Activated naive CD4-positive, alpha-beta T cell (primary cell): Measurements from ENCODE around the gene SLC49A3.
"Not testable (repeated sequence)": the region's sequence is repeated elsewhere in the genome, so short reads cannot be mapped to it uniquely, and the experiment has no call there.

ENCODE experiments used
- DNase-seq, 4 experiments: peaks; one replicate each; lab custom pipeline; 2025; lab: John Stamatoyannopoulos, UW

The SLC49A3 gene

DNA sequence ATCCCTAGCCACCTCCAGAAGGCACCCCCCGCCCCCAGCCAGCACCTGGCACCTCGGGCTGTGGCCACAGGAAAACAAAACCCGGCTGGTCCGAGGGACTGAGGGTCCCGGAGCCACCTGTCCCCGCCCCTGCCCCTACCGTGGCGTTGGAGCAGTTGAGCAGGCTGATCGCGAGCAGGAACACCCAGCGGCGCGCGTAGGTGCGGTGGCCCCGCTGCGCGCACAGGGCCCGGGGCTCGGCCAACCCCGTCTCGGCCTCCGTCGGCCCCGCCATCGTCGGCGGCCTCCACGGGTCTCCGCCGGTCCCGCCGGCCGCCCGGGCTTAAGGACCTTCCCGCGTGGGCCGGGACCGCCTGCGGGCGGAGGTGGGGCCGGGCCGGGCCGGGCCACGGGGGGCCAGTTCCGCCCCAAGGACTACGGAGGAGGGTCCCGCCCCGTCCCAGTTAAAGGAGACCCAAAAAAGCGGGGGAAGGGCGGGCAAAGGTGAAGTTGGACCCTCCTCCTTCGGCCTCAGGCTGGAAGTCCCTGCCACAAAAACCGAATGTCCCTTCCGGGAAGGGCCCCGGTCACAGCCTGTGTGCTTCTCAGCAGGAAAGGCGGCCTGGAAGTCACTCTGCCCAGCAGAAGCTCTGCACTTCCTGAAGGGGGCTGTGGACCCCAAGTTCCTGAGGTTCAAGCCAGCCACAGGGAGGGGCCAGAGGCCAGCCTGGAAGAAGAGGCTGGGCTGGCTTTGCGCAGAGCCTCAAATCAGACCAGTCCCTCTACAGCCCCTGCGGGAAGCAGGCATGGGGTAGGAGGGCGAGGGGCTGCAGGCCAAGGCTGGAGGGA is at the start of gene SLC49A3:
Gene SLC49A3 (minus strand): TSS at position 298 of the 828 bp plus-strand sequence. CDS start 24 bp downstream, at position 274.
- no peak for DNase-seq

DNA sequence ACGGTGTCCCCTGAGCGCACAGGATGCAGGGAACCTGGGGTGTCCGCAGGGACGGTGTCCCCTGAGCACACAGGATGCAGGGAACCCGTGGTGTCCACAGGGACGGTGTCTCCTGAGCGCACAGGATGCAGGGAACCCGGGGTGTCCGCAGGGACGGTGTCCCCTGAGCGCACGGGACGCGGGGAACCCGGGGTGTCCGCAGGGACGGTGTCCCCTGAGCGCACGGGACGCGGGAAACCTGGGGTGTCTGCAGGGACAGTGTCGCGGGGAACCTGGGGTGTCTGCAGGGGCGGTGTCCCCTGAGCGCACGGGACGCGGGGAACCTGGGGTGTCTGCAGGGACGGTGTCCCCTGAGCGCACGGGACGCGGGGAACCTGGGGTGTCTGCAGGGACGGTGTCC is 47.6 kb upstream of the SLC49A3 start:
- DNase-seq, result not testable (repeated sequence)

- DNase-seq, result no peak
Measured at GRCh38 chr4:735583-735982, 46.6 kb upstream of the SLC49A3 start.

DNA sequence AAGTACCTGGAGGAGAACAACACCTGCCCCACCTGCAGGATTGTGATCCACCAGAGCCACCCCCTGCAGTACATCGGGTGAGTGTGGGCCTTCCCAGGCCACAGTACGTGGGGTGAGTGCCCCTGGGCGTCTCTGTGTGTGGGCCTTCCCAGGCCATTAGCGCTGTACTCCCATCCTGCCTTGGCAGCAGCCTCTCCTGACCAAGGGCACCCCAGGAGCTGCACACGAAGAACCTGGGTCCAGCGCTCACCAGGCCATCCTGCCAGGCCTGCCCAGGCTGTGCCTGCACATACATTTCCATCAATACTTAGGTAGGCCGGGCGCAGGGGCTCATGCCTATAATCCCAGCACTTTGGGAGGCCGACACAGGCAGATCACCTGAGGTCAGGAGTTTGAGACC is 46.0 kb upstream of the SLC49A3 start:
- DNase-seq, result no peak

- no peak for DNase-seq
Measured at GRCh38 chr4:734075-734474, 45.1 kb upstream of the SLC49A3 start.

- DNase-seq, result no peak
Measured at GRCh38 chr4:733631-733980, 44.7 kb upstream of the SLC49A3 start.

GRCh38 chr4:732911-733630 is 44.1 kb upstream of the SLC49A3 start:
- DNase-seq, result no peak

DNA sequence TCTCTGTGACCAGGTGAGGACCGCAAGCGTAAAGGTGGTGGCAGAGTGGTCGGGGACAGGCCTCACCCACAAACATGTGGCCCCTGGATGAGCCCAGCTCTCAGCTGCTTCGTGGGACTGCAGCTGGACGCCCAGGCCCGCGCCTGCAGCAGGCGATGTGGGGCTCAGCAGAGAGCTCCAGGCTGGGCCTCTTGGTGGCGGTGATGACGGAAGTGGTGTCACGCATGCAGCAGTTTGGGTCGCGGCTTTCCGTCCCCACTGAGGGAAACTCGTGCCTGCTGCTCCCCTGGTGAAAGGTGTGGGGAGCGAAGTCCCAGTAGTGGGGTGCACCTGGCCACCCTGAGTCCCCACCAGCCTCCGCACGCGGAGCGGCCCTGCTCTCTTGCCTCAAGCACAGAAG is 43.5 kb upstream of the SLC49A3 start:
- DNase-seq, result no peak

DNA sequence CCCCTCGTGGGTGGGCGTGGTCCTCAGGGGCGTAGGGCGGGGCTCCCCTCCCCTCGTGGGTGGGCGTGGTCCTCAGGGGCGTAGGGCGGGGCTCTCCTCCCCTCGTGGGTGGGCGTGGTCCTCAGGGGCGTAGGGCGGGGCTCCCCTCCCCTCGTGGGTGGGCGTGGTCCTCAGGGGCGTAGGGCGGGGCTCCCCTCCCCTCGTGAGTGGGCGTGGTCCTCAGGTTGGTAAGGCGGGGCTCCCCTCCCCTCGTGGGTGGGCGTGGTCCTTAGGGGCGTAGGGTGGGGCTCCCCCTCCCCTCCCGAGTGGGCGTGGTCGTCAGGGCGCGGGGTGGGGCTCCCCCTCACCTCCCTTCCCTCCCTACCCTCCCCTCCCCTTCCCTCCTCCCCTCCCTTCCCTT is 43.0 kb upstream of the SLC49A3 start:
- not testable (repeated sequence) for DNase-seq

GRCh38 chr4:730946-731904 is 42.3 kb upstream of the SLC49A3 start:
- not testable (repeated sequence) for DNase-seq

DNA sequence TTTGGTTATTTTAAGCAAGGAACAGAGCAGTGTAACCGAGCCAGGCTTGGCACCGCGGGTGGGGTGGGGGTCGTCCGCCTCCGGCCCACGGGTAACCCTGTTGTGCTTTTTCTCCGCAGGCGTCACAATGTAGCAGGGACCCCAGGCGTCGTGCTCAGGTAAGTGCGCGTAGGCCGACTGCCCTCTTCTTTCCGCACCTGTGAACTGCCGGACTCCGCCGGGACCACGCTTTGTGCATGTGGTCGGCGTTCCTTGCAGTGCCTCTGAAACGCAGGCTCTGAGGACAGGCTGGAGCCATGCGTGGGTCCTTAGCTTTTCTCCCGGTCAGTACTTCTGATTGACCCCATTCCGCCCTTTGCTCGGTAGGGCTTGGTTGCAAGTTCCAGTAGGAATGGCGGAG is 41.6 kb upstream of the SLC49A3 start:
- no peak for DNase-seq

- no peak for DNase-seq
Measured at GRCh38 chr4:729336-730315, 40.7 kb upstream of the SLC49A3 start.

DNA sequence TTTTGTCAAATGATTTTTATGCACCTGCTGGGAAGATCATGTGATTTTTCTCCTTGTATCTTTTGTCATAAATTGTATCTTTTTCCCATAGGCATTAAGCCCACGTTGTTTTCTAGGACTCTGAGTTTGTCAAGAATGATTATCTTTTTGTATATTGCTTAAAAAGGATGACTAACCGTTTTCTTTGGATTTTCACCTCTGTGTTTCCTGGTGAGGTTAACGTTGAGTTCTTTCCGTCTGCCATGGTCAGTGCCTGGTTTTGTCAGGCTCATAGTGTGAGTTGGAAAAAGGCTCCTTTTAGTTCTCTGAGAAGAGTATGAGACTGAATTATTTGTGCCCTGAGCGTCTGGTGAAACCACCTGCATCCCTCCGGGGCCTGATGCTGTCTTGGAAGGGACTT is 38.6 kb upstream of the SLC49A3 start:
- no peak for DNase-seq

GRCh38 chr4:726838-727237 is 37.9 kb upstream of the SLC49A3 start:
- no peak for DNase-seq

- DNase-seq, result no peak
Measured at GRCh38 chr4:726235-726787, 37.4 kb upstream of the SLC49A3 start.

DNA sequence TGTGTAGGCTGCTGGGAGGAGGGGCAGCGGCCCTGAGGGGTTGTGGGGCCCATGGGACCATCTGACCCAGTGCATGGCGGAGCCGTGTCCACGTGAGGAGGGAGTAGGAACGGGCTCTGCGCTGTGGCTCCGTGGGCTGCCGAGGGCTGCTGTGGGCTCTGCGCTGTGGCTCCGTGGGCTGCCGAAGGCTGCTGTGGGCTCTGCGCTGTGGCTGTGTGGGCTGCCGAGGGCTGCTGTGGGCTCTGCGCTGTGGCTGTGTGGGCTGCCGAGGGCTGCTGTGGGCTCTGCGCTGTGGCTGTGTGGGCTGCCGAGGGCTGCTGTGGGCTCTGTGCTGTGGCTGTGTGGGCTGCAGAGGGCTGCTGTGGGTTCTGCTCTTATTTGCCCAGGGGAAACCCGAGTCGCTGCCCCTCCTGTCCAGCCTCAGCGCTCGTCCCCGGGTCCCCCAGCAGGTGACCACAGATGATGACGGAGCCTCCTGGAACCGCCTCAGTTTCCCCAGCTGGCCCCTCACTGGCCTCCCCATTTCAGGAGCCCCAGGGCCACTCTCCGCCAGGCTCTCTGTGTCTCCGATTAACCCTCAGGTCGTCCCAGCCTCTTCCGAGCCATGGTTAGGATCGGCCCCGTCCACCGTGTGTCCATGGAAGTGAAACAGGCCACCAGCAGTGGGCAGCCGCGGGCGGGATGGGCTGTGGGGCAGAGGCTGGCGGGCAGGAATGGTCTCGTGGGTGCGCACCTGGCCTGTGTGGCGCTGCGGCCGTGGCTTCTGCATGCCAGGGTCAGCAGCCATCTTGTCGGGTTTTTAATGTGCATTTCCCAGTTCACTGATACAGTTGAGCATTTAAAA is 36.7 kb upstream of the SLC49A3 start:
- DNase-seq, result no peak

- DNase-seq, result no peak
Measured at GRCh38 chr4:723751-724530, 35.0 kb upstream of the SLC49A3 start.

DNA sequence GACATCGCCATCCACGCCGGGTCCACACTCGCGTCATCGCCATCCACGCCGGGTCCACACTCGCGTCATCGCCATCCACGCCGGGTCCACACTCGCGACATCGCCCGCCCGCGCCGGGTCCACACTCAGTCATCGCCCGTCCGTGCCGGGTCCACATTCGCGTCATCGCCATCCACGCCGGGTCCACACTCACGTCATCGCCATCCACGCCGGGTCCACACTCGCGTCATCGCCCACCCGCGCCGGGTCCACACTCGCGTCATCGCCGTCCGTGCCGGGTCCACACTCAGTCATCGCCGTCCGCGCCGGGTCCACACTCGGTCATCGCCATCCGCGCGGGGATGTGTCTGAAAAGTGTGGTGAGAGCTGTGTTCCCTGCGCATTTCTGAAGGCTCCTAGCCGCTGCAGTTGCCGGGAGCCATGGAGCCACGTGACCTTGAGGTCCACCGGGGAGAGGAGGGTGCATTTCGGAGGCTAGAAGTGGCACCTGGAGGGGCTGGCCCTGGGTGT is 34.0 kb upstream of the SLC49A3 start:
- DNase-seq, result no peak
